Activated CD4-positive, alpha-beta T cell treated with anti-CD3 and anti-CD28 coated beads for 24 hours (primary cell): Measurements from ENCODE around the gene NEURL4.

Experiments
- DNase-seq, 2 donors: peaks; one replicate each; pipeline ENCODE4 v3.0.0-alpha.2; 2020; ENCODE audit warnings: low read depth in 2 of 2

The NEURL4 gene

DNA sequence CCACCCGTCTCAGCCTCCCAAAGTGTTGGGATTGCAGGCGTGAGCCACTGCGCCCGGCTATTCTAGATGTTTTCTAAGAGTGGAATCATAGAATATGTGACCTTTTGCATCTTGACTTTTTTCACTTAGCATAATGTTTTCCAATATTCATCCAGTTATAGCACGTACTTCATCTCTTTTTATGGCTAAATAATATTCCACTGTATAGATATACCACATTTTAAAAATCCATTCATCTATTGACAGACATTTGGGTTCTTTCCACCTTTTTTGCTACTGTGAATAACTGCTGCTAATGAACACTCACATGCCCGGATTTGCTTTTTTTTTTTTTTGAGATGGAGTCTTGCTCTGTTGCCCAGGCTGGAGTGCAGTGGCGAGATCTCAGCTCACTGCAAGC, 25.0 kb downstream of the NEURL4 start:
- no peak for DNase-seq

GRCh38 chr17:7296189-7296861, 32.8 kb downstream of the NEURL4 start:
- DNase-seq, result peak; percentile 53 to 56

- no peak for DNase-seq
Observed at GRCh38 chr17:7295230-7296180, 33.6 kb downstream of the NEURL4 start.

DNA sequence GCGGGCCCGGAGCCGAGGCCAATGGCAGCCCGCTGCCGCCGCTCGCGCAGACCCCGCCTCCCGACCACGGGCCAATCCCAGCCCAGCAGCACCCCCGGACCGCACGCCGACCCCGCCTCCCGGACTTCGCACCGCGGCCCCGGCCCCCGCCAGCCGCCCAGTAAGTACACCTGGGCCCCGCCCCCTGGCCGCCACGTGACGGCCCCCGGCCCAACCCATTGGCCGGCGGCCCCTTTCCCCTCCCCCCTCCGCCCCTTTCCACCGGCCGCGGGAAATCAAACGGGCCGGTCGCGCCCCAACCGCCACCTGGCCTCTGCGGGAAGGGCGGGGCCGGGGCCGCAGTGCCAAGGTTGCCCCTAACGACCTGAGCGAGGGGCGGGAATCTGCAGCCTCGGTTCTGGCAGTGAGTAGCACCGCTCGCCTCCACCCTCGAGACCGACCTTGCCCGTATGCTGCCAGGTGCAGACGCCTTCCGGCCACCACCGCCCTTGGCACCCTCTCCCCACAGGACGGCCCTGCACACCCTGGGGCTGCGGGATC, 34.5 kb downstream of the NEURL4 start, which contains the start of gene YBX2:
TSS of gene YBX2 (minus strand) at position 26 of the 540 bp plus-strand sequence. CDS start 139 bp downstream, outside the sequence.
- peak; percentile 46 to 64 for DNase-seq

DNA sequence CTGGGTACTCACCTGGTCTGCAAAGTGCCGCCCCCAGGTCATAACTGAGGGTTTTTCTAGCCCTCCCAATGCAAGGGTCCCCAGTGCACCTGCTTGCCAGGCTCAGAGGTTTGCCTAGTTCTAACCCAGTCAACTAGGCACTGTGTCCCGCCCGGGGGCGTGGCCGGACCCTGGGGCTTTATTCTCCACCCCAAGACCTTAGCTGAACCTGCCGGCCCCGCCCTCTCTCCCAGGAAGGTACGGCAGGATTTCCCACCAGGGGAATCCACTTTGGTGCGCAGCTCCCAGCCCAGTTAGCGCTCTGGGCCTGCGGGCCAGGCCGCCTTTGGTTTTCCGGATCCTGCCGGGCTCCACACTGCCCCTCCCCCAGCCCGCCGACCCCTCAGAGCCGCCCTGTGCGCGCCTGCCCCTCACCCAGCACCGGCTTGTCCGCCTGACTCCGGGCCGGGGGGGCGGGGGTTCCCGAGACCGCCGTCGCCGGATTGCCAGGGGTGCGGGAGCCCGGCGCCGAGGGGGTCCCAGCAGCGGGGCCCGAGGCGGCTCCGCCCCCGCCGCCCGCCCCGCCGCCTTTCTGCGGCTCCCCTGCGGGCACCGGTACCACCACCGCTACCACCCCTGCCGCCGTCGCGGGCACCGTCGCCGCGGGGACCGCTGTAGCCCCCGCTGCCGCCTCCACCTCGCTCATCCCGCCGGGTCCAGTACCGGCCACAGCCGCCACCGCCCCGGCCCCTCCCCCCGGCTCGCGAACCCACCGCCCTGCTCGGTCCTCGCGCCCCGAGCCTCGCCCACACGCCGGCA, 35.1 kb downstream of the NEURL4 start:
- DNase-seq, result no peak

DNA sequence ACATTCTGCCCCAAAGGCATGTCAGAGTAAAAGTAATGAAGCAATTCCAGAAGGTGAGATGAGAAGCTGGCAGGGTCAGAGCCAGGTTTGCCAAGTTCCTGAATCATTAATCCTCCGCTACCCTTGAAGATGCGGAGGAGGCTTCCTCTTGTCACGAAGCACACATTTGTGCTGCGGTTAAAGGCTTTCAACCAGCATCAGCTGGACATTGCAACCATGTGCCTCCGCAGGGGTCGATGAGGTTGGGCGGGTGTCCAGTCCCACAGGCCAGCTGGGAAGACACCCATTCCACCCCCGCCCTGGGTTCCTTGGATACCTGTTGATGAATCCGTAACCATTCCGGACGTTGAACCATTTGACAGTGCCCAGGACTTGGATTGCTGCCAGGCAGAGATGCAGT, 36.0 kb downstream of the NEURL4 start:
- DNase-seq, result no peak

- no peak for DNase-seq
Observed at GRCh38 chr17:7292729-7293128, 36.4 kb downstream of the NEURL4 start.

GRCh38 chr17:7292194-7292593, 36.9 kb downstream of the NEURL4 start:
- DNase-seq, result no peak

GRCh38 chr17:7290685-7291084, 38.5 kb downstream of the NEURL4 start:
- no peak for DNase-seq

DNA sequence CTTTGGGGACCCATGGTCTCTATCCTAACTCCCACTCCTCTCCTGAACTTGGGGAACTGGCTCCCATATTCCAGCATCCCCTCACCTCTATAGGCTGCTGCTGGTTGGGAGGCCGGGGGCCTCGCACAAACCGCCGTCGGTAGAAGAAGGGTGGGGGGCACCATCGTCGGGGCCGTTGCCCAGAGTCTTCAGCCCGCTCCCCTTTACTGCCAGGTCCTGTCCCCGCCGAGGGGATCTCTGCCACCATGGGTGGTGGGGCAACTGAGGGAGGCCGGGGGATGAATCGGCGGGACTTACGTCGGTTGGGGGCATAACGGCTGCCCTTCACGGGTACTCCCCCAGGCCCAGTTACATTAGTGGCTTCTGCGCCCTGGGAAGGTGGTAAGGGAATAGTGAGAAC, 39.0 kb downstream of the NEURL4 start:
- DNase-seq, result no peak

GRCh38 chr17:7289256-7290032, 39.7 kb downstream of the NEURL4 start:
- DNase-seq, result no peak

GRCh38 chr17:7285679-7286078, 43.5 kb downstream of the NEURL4 start:
- no peak for DNase-seq

DNA sequence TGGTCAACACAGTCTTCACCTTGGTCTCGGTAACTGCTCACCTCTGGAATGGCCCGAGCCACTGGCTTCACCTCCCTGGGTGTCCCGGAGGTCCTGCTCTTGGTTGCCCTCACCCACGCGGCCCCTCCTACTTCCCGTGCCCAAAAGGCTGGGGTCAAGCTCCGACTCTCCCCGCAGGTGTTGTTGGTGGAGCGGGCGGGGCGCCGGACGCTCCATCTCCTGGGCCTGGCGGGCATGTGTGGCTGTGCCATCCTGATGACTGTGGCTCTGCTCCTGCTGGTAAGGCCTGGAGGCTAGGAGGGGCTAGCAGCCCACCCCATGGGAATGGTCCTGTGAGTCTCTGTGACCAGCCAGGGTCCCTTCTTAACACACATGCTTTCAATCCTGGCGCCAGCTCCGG, 44.2 kb downstream of the NEURL4 start:
- no peak for DNase-seq

GRCh38 chr17:7283471-7284216, 45.5 kb downstream of the NEURL4 start:
- no peak for DNase-seq

DNA sequence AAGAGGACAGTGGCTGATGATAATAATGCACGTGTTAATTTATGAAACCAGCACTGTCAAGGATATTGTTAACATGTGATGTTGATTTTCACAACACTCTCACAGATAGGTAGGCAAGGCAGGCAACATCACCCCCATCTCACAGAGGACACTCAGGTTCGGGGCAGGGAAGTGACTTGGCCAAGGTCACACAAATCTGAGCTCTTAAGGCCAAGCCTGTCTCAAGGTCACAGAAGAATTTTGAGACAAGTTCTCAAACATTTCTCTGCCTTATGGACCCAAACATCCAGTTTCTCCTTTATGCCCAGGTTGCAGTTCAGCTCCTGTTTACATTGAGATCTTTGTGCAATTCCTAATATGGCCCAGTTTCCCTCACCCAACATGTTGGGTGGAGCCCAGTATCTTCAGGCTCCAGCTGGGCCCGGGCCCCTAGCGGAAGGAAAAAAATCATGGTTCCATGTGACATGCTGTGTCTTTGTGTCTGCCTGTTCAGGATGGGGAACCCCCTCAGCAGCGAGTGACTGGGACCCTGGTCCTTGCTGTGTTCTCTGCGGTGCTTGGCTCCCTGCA, 46.3 kb downstream of the NEURL4 start:
- no peak for DNase-seq

DNA sequence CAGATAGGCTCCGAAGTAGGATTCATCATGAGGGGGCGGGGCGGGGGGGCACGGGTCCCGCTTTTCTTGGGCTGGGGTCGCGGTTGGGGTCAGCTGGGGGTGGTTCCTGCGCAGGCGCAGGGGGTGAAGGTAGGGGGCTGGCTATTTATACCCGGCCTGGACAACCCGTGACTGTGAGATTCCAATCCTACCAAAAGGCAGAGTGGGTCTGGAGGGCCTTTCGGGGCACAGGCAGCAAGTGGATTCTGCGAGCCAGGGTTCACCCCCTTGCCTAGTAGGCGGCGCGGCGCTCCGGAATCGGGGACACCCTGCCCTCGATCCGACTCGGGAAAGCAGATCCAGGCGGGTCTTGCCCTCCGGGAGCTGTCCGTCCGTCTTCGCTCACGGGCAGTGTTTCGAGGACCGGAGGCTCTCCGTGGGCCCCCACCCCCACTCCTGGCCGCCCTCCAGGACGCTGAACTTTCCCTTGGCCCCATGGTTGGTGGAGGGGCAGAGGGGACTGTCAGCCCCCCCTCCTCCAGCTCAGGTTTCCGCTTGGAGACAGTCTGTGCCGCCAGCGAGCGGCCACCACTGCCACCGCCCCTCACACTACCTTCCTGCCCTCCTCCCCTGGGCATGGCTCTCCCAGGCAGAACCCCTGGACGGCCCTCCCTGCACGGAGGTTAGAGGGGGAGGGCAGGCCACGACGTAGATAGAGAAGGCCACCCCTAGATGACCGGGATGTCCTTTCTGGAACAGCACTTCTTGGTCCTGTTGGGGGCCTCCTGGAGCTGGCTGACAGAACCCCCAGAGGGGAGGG, 47.0 kb downstream of the NEURL4 start:
- DNase-seq, result no peak

DNA sequence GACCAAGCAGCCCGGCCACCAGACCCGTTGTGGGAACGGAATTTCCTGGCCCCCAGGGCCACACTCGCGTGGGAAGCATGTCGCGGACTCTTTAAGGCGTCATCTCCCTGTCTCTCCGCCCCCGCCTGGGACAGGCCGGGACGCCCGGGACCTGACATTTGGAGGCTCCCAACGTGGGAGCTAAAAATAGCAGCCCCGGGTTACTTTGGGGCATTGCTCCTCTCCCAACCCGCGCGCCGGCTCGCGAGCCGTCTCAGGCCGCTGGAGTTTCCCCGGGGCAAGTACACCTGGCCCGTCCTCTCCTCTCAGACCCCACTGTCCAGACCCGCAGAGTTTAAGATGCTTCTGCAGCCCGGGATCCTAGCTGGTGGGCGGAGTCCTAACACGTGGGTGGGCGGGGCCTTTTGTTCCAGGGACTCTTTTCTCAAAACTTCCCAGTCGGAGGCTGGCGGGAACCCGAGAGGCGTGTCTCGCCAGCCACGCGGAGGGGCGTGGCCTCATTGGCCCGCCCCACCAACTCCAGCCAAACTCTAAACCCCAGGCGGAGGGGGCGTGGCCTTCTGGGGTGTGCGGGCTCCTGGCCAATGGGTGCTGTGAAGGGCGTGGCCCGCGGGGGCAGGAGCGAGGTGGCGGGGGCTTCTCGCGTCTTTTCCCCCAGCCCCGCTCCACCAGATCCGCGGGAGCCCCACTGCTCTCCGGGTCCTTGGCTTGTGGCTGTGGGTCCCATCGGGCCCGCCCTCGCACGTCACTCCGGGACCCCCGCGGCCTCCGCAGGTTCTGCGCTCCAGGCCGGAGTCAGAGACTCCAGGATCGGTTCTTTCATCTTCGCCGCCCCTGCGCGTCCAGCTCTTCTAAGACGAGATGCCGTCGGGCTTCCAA, 47.8 kb downstream of the NEURL4 start, which contains the start of gene SLC2A4:
TSS of gene SLC2A4 (plus strand) at position 645 of the 879 bp plus-strand sequence. CDS start at position 862, 217 bp downstream.
- peak; percentile 86 to 91 for DNase-seq

- peak; percentile 79 to 81 for DNase-seq
Observed at GRCh38 chr17:7280519-7281073, 48.5 kb downstream of the NEURL4 start.
